GM12872 (cell line): ENCODE measurements around the gene RDX.

Experiments used
- CTCF ChIP-seq: IDR thresholded peaks from 3 replicates; pipeline ENCODE4 v1.5.1; 2011; ENCODE audit warnings: low read depth, mild to moderate bottlenecking, low read length, moderate library complexity; ENCODE audit not compliant: insufficient read depth

The RDX gene

GRCh38 chr11:110335358-110335757 is 38.9 kb upstream of the RDX start:
- no peak for TF ChIP-seq CTCF

GRCh38 chr11:110331626-110332025 is 35.2 kb upstream of the RDX start:
- no peak for TF ChIP-seq CTCF

GRCh38 chr11:110329445-110329844 is 33.0 kb upstream of the RDX start:
- TF ChIP-seq CTCF = no peak

- no peak for TF ChIP-seq CTCF
Observed at GRCh38 chr11:110327508-110327907, 31.1 kb upstream of the RDX start.

DNA sequence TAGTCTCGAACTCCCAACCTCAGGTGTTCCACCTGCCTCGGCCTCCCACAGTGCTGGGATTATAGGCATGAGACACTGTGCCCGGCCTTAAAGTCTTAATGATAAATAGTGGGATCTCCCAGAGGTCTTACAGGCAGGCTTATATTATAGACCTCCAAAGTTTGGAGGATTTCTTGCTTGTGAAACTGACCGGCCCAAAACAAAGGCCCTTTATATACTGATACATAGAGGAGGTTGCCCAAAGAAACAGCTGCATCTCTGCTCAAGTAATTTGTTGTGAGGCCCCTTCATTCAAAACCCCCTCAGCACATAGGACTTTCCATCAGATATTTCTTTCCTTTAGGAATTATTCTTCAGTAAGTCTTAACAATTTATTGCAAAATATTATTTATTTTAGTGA is 27.4 kb upstream of the RDX start:
- TF ChIP-seq CTCF = no peak

DNA sequence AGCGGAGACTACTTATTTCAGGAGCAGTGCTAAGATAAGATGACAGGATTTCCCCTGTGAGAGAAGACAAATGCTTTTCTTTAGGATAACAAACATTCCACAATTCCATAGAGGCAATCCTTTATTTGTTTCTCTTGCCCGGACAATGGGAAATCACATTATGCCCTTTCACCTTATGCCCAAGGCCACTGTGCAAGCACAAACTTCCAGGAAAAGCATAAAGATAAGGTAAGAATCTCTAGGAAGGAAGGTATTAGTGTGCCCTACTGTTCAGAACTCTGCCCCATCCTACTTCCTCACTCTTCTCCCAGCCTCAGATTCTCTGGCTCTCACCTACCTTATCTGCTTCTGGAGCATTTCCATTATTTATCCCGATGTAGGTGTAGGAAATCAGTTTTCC is 23.1 kb upstream of the RDX start:
- no peak for TF ChIP-seq CTCF

- no peak for TF ChIP-seq CTCF
Observed at GRCh38 chr11:110318638-110319404, 22.4 kb upstream of the RDX start.
